ENCODE data around the gene TBC1D1.

DNA sequence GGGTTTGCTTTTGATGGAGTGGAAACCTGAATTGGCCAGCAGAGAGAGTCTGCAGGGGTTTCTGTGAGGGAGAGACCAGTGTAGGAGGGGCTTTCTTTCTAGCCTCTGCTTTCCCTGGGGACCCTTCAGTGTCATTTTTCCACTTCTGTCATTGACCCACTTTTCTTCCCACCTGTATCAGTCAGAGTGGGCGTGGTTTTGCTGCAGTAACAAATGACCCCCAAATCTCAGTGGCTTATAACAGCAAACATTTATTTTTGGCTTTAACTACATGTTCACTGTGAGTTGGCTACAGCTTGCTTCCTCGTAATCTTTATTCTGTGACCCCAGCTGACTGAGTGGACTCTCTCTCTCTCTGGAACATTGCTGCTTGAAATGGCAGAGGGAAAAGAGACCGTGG is 43.7 kb downstream of the TBC1D1 start:
- TF ChIP-seq CTCF (conservative IDR thresholded peaks at IDR 0.05 in 1 of 2, IDR thresholded peaks at IDR 0.05 in 1 of 2; ENCODE audit: low read depth in 1 of 2, low read length in 2 of 2) (no peak), EZH2 (IDR thresholded peaks at IDR 0.05; ENCODE audit: low read length, missing control alignments) (no peak)
